ENCODE results near the gene LRRC45. TPM values are rescaled to one million over a fixed set of nuclear protein-coding genes. Genes with fewer than 3 reads are reported as not detected.

The LRRC45 gene
- total RNA-seq, 4 donors from 2014 or later: 15.3 to 33.0 (median 18.9) TPM

DNA sequence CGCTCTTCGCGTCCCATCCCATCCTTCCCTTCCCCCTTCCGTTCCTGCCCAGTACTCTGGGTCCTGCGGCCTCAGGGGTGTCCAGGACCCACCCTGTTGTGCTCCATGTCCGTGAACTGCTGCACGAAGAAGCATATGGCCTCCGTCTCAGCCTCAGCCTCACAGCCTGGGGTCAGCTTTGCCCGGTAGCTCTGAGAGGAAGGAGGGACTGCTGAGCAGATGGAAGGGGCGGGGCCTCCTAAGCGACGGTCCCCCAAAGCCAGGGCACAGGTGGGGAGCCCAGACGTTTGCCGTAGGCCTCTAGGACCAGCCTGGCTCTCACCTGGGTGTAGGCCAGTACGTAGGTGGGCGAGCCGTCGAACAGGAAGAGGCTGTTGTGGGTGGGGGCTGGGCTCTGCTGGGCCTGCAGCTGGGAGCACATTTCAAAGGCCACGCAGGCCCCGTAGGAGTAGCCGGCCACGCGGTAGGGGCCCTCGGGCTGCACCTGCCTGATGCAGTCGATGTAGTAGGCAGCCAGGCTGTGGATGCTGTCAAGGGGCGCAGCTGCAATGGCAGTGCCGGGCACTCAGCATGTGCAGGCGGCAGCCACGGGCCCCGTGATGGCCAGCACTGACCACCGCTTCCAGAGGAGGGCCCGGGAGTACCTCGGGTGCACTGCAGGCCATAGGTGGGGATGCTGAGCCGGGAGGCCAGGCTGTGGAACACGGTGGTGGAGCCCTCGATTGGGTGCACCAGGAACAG lies 57.1 kb downstream of the LRRC45 start:
- intact Hi-C loops (cut with DNase I): no loop called here
- 88 to 93% methylated on average over 26 to 27 of the region's 36 CpGs for whole genome bisulfite sequencing, 2 donors
- TF ChIP-seq, protein P1, sequence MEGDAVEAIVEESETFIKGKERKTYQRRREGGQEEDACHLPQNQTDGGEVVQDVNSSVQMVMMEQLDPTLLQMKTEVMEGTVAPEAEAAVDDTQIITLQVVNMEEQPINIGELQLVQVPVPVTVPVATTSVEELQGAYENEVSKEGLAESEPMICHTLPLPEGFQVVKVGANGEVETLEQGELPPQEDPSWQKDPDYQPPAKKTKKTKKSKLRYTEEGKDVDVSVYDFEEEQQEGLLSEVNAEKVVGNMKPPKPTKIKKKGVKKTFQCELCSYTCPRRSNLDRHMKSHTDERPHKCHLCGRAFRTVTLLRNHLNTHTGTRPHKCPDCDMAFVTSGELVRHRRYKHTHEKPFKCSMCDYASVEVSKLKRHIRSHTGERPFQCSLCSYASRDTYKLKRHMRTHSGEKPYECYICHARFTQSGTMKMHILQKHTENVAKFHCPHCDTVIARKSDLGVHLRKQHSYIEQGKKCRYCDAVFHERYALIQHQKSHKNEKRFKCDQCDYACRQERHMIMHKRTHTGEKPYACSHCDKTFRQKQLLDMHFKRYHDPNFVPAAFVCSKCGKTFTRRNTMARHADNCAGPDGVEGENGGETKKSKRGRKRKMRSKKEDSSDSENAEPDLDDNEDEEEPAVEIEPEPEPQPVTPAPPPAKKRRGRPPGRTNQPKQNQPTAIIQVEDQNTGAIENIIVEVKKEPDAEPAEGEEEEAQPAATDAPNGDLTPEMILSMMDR (IDR thresholded peaks at IDR 0.05): no peak
- no peak for TF ChIP-seq POLR2A (IDR thresholded peaks at IDR 0.05)

More for the DNA sequence above, 57.1 kb downstream of the LRRC45 start:
- H3K27ac ChIP-seq: no peak overlapping the region
- no peaks in the 10 kb centered on the region for H3K27me3 ChIP-seq
- no peaks in the 10 kb centered on the region for H3K4me1 ChIP-seq
- no peak overlapping the region for H3K4me3 ChIP-seq (replicated peaks in 1 of 3)
- no peak for DNase-seq
- peaks cover 35 to 60% of the 10 kb centered on the region in 2 donors for H3K36me3 ChIP-seq
- H3K9me3 ChIP-seq: no peaks in the 10 kb centered on the region

Other genes with a start within 250 kb of the LRRC45 start
- not detected for gene GCGR, start 219.2 kb upstream of the LRRC45 start, total RNA-seq
- gene MCRIP1, start 190.0 kb upstream of the LRRC45 start, total RNA-seq: 10 to 100 TPM; 55.2 to 88.6 (median 83.7) TPM
- gene PPP1R27, start 188.3 kb upstream of the LRRC45 start, total RNA-seq: not detected
- gene P4HB, start 162.8 kb upstream of the LRRC45 start, total RNA-seq: 1,000 to 10,000 TPM in 1 of 4 donors, 100 to 1,000 TPM in 3; 548 to 1,124 (median 681) TPM
- gene ARHGDIA, start 152.0 kb upstream of the LRRC45 start, total RNA-seq: 100 to 1,000 TPM; 115 to 173 (median 164) TPM
- 100 to 1,000 TPM in 1 of 4 donors, 10 to 100 TPM in 3; 55.5 to 106 (median 75.4) TPM for gene ALYREF, start 131.7 kb upstream of the LRRC45 start, total RNA-seq
- gene ANAPC11, start 131.6 kb upstream of the LRRC45 start, total RNA-seq: 100 to 1,000 TPM in 3 of 4 donors, 10 to 100 TPM in 1; 88.8 to 202 (median 169) TPM
- 1 to 10 TPM in 1 of 4 donors, under 1 TPM in 2, not detected in 1; 0.33 to 1.1 (median 0.38) TPM for gene NPB, start 121.1 kb upstream of the LRRC45 start, total RNA-seq
- gene PCYT2, start 111.9 kb upstream of the LRRC45 start, total RNA-seq: 10 to 100 TPM; 30.4 to 36.5 (median 34.2) TPM
- 10 to 100 TPM in 3 of 4 donors, 1 to 10 TPM in 1; 8.9 to 23.5 (median 15.8) TPM for gene SIRT7, start 105.1 kb upstream of the LRRC45 start, total RNA-seq
- gene MAFG, start 95.6 kb upstream of the LRRC45 start, total RNA-seq: 10 to 100 TPM; 28.2 to 51.8 (median 36.4) TPM
- 10 to 100 TPM in 2 of 4 donors, 1 to 10 TPM in 2; 5.5 to 29.2 (median 13.9) TPM for gene PYCR1, start 86.0 kb upstream of the LRRC45 start, total RNA-seq
- not detected for gene MYADML2, start 76.1 kb upstream of the LRRC45 start, total RNA-seq
- under 1 TPM in 1 of 4 donors, not detected in 3; 0.40 TPM for gene NOTUM, start 62.1 kb upstream of the LRRC45 start, total RNA-seq
- gene ASPSCR1, start 45.7 kb upstream of the LRRC45 start, total RNA-seq: 10 to 100 TPM; 23.2 to 53.6 (median 35.7) TPM
- 10 to 100 TPM; 40.7 to 95.9 (median 78.0) TPM for gene CENPX, start 427 bp upstream of the LRRC45 start, total RNA-seq
- 10 to 100 TPM; 11.8 to 23.8 (median 14.4) TPM for gene RAC3, start 8.4 kb downstream of the LRRC45 start, total RNA-seq
- 100 to 1,000 TPM in 2 of 4 donors, 10 to 100 TPM in 2; 88.6 to 161 (median 114) TPM for gene DCXR, start 14.4 kb downstream of the LRRC45 start, total RNA-seq
- 10 to 100 TPM; 36.0 to 49.0 (median 38.3) TPM for gene RFNG, start 28.5 kb downstream of the LRRC45 start, total RNA-seq
- 100 to 1,000 TPM in 2 of 4 donors, 10 to 100 TPM in 2; 80.1 to 164 (median 102) TPM for gene GPS1, start 28.6 kb downstream of the LRRC45 start, total RNA-seq
- gene DUS1L, start 42.5 kb downstream of the LRRC45 start, total RNA-seq: 10 to 100 TPM; 58.7 to 90.5 (median 75.5) TPM
- 10 to 100 TPM; 23.5 to 92.5 (median 77.3) TPM for gene FASN, start 74.9 kb downstream of the LRRC45 start, total RNA-seq
- gene CCDC57, start 189.5 kb downstream of the LRRC45 start, total RNA-seq: 10 to 100 TPM; 27.1 to 79.9 (median 50.9) TPM
- gene SLC16A3, start 205.7 kb downstream of the LRRC45 start, total RNA-seq: 10 to 100 TPM; 42.1 to 75.5 (median 44.2) TPM